DLD1 (cell line): ENCODE results near the gene CHADL.
"Not testable (repeated sequence)": the region's sequence is repeated elsewhere in the genome, so short reads cannot be mapped to it uniquely, and the experiment has no call there.

Experiments
- in situ Hi-C: cut with HindIII; loops from 2 replicates; pipeline ENCODE4 v1.10.0; 2017; ENCODE audit warnings: low sequenced_read_pairs

Gene CHADL

GRCh38 chr22:41197038-41197972, 43.4 kb downstream of the CHADL start:
- in situ Hi-C loops, result no loop called here

- in situ Hi-C loops, result no loop called here
These were observed 46.9 kb downstream of the CHADL start for GRCh38 chr22:41193829-41194228.

- in situ Hi-C loops, result no loop called here
These were observed 49.3 kb downstream of the CHADL start for GRCh38 chr22:41191467-41191866.

- in situ Hi-C loops, result no loop called here
These were observed 56.1 kb downstream of the CHADL start for GRCh38 chr22:41184679-41185078.

- in situ Hi-C loops, result no loop called here
These were observed 59.1 kb downstream of the CHADL start for GRCh38 chr22:41181349-41182241.

- in situ Hi-C loops, result no loop called here
These were observed 59.8 kb downstream of the CHADL start for GRCh38 chr22:41180926-41181325.

GRCh38 chr22:41180362-41180761, 60.4 kb downstream of the CHADL start:
- in situ Hi-C loops, result not testable (repeated sequence)
